Stimulated activated CD8-positive, alpha-beta memory T cell treated with anti-CD3 and anti-CD28 coated beads, Interleukin-2, amount 100 ng/mL, for 1 hour (primary cell): Measurements from ENCODE around the gene PIM2.

Experiments
- DNase-seq, 2 donors: peaks; one replicate each; pipeline ENCODE4 v3.0.0-alpha.2; 2020; ENCODE audit warnings: low read depth in 2 of 2

PIM2 gene

GRCh38 chrX:48935301-48935670, 16.5 kb upstream of the PIM2 start:
- DNase-seq = no peak

DNA sequence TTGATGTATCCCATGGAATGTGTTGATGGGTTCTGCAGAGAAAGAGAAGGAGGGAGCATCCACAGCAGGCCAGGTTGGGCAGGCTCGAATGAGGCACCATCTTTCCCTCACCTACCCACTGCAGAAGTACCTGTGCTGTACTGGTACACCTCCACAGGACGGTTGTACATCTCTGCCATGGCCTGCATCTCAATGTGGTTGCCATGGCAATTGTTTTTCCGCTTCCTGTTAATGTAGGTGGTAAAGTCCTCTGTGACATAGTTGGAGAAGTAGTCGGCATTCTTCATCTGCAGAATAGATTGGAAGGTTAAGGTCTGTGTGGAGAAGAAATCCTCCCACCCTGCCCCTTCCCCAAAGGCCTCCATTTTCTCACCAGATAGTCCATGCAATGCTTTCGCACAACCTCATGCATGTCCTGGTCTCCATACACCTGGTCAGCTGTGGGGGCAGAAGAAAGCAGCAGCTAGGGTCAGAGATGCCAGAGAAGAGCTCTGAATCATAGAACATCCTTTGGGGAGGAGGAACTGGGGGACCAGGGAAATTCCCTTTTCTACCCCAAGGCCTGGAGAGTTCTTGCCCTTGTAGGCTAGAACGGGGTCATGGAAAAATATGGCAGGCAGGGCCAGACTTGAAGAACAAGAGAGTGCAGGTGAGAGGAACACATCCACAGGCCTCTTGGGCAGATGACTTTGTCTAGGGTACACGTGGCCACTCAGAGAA, 15.9 kb upstream of the PIM2 start:
- no peak for DNase-seq

DNA sequence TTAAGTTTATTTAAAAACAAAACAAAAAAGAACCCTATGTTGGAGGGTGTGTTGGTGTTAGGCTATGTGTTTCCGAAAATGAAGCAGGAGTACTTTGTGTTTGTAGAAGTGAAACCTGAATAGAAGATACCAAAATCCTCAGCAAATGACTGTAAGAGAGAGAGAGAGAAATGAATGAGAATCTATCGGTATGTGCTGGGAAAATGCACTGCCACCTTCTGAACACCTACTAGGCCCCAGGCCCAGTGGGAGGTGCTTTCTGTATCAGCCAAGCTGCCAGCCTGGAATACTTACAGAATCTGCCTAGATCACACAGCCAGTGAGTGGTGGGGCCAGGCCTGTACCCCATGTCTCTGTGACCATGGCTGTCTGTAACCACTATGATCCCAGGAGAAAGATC, 14.9 kb upstream of the PIM2 start:
- no peak for DNase-seq

DNA sequence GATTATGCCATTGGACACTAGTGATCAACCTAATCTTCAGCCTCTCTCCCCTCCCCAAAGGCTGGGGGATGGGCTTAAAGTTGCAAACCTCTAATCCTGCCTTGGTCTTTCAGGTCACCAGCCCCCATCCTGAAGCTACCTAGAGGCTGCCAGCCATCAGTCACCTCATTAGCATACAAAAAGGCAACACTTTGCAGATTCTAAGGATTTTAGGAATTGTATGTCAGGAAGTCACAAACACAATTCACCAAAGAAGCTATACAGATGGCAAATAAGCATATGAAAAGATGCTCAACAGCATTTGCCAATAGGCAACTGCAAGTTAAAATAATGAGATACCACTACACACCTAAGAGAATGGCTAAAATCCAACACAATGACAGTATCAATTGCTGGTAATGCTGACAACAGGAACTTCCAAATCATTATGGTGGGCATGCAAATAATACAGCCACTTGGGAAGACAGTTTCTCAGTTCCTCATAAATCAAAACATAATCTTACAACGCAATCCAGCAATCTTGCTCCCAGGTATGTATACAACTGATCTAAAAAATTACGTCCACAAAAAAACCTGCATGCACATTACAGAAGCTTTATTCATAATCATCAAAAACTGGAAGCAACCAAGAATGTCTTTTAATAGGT, 9.0 kb upstream of the PIM2 start:
- no peak for DNase-seq

DNA sequence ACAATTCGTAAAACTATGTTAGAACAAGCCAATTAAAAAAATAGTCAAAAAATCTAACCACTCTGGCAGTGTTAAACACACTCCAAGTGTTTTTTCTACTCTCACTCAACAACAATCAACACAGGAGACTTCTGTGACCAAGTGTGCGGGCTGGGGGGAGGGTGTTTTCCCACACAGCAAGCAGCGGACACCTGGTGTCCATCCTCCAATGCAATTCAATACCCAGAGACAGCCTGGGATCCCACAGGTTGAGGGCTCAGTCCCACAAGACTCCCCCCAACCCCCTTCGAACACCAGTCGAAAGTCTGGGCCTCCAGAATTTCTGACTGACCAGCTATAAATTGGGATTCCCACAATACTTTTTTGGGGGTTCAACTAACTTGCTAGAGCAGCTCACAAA, 8.3 kb upstream of the PIM2 start:
- DNase-seq = no peak

GRCh38 chrX:48924270-48924669, 5.4 kb upstream of the PIM2 start:
- no peak for DNase-seq

GRCh38 chrX:48923771-48924170, 4.9 kb upstream of the PIM2 start:
- no peak for DNase-seq

GRCh38 chrX:48920718-48921104, 1.9 kb upstream of the PIM2 start:
- DNase-seq = no peak

DNA sequence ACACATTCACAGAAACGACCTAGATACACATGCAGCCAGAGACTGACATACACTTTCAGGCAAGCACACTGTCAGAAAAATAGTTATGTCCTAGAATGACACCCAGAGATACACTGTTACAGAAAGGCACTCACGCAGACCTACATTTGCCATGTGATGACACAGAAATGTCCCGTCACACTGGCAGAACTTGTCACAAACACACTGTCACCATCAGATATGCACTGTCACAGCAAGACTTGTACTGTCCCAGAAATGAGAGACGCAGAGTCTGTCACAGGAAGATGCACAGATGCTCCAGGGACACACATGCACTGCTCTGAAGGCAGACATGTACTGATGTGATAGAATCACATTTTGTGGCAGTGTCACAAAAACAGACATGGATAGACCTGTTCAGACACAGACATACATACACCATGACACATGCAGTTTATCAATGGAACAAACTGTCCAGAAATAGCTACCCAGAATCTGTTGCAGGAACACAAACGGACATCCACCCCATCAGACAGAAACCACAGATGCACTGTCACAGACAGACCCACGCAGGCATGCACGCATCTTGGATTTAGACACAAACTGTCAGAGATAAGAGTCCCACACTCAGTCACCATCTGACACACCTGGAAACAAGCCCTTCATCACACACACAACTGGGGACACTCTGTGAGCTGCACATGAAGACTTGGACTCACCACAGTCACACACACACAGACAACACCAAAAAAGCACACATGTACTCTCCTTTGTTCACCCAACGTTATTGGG, 1.3 kb upstream of the PIM2 start:
- DNase-seq = no peak

- DNase-seq = no peak
Observed at GRCh38 chrX:48919360-48919841, 577 bp upstream of the PIM2 start.

DNA sequence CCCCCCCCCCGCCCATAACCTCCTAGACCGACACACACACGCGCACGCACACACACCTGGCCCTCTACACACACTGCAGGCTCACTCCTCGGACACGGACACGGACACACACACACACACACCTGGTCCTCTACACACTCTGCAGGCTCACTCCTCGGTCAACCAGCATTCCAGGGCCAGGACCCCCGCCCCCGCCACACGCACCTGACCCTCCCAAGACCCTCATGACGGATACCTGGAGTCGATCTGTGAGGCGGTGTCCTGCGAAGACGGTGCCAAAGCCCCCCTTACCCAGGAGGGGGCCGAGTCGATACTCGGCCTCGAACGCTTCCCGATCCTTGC, 552 bp downstream of the PIM2 start:
- no peak for DNase-seq

DNA sequence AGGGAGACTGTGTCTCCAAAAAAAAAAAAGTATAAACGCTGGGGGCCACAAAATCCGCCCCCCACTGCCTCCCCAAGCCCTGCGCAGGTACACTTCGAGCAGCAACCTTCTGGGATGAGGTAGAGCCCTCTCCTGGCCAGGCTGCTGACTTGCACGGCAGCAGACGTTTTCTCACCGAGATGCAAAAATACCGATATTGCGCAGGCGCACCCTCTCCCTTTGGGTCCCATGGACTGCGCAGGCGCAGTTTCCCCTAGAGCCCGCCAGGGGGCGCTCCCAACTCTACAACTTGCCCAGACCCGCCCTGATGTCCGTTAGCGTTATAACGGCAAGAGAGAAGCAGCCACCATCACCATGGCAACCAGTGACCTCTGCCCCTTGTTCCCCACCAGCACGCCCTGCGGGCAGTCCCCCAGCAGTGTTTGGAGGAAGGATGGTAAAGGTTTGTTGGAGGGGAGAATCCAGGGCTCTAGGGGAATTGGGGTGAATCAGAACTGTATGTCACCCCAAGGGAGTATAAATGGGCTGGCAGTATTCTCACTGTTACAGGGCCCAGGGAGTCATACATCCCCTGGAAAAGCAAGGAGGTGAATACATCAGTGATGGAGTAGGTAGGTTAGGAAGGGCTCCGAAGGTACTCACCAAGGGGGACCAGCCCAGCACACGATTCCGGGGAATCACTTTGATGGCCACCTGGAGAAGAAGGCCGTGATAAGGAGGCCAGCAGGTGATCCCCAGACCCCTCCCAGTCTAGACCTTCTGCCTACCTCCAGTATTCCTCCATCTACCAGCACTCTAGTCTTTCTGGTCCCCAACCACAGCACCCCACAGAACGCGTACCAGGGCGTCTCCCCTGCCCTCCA, 1.5 kb downstream of the PIM2 start:
- DNase-seq = peak; percentile 73 to 74

DNA sequence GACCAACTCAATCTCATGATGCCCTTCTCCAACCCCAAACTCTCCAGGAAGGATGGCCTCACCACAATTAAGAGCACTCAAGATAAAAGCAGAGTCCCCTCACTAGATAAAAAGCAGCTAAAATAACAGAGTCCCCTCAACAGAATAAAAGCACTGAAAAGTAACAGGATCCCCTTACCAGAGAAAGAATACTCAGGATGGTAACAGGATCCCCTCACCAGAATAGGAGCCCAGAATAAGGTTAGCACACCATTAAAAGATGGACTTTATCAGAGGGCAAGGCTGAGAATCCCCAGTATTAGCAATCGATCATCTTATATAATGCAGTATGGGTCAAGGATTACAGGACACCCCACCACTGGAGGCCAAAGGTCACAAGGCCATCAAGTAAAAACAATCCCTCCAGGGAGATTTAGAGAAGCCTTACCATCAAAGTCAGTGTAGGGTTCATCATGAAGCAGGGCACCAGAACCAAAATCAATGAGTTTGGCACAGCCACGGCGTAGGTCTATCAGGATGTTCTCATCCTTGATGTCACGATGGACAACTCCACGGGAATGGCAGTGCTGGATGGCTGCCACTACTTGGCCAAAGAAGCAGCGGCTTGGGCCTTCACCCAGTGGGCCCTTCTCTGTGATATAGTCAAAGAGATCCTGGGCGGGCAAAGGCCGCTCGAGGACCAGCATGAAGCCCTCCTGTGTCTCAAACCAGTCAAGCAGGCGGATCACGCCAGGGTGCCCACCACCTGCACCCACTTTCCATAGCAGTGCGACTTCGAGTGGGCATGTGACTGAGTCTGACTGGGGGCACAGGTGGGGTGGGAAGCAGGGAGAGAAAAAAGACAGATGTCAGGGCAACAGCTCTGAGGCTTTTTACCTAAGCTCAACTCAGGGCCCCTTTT, 4.0 kb downstream of the PIM2 start:
- DNase-seq = no peak

DNA sequence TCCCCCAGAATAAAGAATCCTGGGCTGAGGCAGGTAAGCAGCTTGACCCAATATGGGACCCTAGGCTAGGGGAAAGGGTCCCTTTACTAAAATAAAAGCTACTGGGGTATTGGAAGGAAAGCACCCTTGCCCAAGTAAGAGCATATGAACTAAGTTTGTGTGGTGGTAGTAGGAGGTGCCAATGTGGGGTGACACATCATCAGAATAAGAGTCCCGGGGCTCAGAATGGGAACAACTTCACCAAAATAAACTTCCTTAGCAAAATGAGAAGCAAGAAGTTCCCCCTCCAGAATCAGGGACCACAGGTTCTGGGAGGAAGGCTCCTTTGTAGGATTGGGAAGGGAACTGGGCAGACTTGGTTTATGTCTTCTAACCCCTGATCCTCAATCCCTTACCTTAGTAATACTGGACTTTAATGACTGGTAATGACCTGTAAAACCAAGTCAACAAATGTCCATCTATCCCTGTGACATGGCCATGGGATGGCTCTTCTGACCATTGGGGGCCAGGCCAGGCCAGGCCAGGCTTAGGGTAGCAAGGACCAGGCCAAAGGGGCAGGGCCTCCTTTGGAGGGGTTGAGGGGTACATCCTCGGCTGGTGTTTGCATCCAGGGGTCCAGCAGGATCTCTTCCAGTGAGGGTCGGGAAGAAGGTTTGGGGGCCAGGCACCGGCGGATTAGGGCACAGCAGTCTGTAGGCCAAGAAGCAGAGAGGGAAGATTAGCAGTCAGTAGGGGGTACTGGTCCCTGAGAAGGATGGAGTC, 5.0 kb downstream of the PIM2 start:
- DNase-seq = no peak

GRCh38 chrX:48911412-48912182, 7.2 kb downstream of the PIM2 start, which contains the start of gene SLC35A2:
Gene SLC35A2 (minus strand): TSS chrX:48911646. CDS start chrX:48911636, 10 bp downstream.
- DNase-seq = peak; percentile 73 to 80

GRCh38 chrX:48910926-48911411, 7.9 kb downstream of the PIM2 start:
- no peak for DNase-seq

DNA sequence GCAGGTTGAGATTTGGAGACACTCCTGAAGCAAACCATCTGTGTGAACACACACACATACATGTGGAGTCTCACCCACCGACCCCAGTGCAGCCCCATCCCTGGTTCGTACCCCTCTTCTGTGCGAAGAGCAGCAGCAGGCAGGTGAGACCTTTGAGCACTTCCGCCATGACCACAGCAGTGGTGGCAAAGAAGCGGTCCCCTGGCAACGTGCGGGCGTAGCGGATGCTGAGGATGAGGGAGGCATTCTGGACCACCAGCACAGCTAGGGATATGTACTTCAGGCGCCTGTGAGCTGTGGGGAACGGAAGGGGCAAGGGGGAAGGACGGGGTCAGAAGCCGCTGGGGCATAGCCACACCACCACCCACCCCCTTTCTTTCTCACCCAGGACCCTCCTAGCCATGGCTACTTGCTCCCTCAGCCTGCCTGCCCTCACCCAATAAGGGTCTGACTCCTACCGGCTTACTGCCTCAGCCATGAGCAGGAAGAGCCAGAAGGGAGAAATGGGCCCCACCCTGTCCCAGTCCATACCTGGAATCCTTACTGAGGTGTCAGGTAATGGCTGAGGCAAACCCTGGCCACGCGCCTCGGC, 9.0 kb downstream of the PIM2 start:
- DNase-seq = no peak

- DNase-seq = no peak
Observed at GRCh38 chrX:48908600-48908999, 10.2 kb downstream of the PIM2 start.
